NCI-H526 treated with DMSO at 0.1 percent for 48 hours (cell line): ENCODE results near the gene SNAP47.

Experiments
- DNase-seq: peaks from one replicate; lab custom pipeline; 2025; lab: John Stamatoyannopoulos, UW

Gene SNAP47

DNA sequence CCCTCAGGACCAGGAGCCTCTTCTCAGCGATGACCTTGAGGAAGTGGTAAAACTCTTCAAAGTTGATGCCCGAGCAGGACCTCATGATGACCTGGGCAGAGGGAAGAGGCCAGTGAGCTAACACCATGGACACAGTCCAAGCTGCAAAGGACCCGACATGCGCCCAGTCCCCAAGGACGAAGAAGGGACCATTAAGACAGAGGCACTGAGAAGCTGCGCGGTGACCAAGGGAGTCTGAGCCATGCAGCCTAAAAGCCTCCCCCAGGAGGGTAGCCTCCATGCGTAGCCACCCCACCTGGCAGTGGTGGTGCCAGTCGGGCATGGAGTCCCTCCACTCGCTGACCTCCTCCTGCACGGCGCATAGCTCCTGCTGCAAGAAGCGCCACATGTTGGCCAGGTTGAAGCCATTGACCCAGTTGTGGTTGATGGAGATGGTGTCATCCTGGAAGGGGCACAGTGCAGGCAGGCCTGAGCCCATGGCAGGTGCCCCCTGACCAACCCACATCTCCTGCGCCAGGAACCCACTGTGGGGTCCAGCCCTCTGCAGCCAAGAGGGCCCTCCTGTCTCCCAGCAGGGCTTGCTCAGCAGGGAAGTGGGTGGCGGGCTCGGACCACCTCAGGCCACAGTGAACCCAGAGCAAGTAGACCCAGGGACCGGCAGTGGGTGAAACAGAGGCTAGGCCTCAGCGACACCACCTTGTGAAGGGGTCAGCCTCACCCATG, 2.5 kb upstream of the SNAP47 start:
- no peak for DNase-seq

DNA sequence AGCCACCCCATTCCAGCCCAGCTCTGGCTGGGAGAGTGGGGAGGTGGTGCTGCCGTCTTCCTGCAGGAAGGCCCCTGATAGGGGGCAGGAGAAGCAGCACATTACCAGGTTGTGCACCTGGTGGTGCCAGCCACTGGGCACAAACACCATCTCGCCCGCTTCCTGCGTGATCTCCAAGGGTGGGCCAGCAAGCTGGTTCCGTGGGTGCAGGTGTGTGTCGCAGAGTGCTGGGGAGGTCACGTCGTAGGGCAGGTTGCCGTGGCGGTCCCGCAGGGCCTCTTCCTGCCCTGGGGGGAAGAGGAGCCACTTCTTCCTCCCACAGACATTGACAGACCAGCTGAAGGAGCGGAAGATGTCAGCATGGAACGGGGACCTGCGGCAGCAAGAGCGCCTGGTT, 1.9 kb upstream of the SNAP47 start:
- DNase-seq: no peak

DNA sequence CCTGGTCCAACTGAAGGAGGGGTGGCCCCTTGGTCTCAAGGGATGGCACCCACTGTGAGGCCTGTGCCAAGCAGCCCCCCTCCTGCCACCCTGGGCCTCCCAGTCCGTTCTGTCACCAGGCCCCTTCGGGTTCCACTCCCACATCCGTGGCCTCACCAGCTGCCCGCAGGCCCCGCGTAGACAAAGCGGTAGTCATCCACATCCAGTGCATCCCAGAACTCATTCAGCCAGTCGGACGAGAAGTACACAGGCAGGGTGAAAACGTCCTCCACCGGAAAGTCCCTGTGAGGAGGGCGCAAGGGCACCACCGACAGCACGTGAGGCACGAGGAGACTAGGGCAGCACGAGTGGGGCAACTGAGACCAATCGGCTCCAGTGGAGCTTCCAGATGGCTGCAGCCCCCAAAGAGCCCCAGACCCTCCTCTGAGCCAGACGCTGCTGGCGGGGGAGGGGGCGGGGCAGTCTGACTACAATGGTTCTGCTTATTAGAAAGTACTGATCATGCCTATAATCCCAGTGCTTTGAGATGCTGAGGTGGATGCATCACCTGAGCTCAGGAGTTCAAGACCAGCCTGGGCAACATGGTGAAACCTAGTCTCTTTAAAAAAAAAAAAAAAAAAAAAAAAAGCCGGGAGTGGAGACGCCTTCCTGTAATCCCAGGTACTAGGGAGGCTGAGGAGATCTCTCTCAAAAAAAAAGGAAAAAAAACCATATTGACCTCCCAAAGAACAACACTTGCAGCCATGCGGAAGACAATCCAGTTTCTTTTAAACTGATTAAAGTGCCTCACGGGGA, 1.3 kb upstream of the SNAP47 start:
- DNase-seq: no peak

GRCh38 chr1:227734546-227734855, 734 bp upstream of the SNAP47 start:
- no peak for DNase-seq

GRCh38 chr1:227735539-227736285, 477 bp downstream of the SNAP47 start:
- DNase-seq: no peak

GRCh38 chr1:227736814-227737432, 1.7 kb downstream of the SNAP47 start:
- DNase-seq: no peak

DNA sequence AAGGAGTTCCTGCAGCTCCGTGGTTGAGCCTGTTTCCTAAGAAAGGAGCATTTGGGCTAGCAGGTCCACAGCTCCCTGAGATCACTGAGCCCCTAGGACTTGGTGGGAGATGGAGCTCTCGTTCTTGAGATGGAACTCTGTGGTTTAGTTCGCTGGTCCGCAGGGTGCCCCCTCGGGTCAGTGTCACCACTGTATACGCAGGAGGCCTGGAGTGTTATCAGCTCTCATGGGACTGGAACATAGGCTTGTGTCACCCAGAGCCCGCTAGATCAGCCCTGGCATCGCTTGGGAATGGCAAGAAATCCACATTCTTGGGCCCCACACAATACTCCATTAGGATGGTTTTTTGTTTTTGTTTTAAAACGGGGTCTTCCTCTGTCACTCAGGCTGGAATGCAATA, 3.6 kb downstream of the SNAP47 start:
- no peak for DNase-seq

DNA sequence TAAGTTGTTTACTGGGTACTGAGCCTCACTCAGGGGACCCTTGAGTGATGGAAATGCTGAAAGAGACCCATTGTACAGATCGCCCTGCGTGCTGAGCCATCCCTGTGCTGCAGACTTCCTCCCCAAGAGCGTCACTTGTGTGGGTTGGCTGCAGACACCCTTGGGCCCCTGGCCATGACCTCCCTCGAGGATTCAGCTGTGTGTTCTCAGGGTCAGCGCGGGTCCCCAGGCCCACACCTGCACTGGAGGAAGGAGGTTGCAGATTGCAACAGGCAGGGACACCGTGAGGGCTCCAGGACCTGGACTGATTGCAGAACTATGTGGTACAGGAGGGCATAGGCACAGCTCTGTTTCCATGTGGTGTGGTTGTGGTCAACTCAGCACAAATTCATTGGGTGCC, 4.4 kb downstream of the SNAP47 start:
- DNase-seq: no peak

GRCh38 chr1:227740401-227740960, 5.2 kb downstream of the SNAP47 start:
- no peak for DNase-seq

GRCh38 chr1:227741166-227741870, 6.1 kb downstream of the SNAP47 start:
- DNase-seq: no peak

DNA sequence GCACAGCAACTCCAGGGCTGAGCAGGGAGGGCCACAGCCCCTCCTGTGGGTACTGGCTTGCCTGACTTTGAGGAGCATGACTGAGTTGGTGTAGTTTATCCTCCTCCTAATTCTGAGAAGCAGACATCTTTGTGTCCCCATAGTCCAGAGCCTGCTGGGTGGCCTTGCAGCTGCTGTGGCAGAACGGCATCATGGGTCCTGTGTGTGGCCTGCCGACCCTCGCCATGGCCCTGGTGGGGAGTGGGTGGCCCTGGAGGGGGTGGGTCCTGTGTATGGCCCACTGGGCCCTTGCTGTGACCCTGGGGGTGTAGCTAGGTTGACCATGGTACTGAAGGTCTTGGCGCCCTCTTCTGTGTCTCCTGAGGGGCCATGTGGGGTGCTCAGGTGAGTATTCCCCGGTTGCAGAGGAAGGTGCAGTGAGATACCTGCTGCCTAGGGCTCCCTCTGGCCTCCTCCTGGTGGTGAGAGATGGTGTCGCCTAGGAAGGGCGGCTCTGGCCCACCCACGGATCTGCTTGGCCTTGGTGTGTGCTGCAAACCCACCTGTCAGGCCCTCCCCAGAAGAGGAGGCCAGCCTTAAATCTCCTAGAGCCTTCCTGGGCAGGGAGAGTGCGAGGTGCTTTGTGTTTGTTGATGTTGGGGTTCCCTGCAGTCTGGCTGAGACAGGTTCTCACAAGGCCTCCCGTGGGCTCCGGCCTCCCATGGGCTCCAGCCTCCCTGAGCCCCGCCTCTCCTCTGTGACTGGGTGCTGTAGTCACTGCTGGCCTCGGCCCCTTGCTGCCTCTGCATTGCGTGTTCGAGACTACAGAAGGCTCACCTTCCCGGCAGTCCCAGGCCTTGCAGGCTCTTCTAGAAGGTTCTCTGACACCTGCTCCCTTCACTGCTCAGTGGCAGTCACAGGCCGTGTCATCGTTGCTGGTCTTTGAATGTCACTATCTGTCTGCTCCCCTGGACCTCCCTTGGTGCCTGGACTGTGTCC, 7.8 kb downstream of the SNAP47 start:
- no peak for DNase-seq

DNA sequence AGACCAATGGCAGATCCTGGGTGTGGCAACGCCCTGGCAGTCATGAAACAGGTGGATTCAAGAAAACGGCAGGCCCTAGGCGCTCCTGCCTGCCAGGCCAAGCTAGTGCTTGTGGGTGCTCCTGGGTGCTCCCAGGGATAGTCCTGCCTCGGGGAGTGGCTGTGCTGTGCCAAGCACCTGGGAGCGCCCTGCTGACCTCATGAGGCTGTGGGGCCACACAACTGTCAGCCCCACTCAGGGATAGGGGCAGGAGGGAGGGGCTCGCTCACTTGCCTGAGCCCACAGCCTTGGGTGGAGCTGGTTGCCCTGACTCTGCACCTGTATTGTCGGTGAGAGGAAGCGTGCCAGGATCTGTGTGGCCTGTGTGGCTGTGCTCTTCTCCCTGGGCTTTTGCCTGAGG, 9.4 kb downstream of the SNAP47 start:
- DNase-seq: no peak

- DNase-seq: no peak
Observed at GRCh38 chr1:227745568-227746265, 10.5 kb downstream of the SNAP47 start.

DNA sequence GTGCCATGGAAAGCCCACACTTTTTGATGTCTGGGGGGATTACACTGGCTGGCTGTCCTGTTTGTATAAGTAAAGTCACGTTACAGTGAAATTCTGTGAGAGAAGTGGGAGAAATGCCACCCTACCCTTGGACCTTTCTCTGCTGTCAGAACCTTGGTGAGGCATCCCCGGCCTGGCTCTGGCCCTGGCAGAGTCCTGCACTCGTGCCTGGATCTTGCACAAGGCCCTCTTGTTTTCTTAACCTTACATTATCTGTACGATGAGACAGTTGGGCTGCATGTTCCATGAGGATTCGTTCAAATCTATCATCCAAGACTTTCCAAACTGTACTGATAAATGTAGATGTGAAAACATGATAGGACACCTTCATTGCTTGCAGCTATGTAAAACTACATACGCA, 11.4 kb downstream of the SNAP47 start:
- DNase-seq: no peak

DNA sequence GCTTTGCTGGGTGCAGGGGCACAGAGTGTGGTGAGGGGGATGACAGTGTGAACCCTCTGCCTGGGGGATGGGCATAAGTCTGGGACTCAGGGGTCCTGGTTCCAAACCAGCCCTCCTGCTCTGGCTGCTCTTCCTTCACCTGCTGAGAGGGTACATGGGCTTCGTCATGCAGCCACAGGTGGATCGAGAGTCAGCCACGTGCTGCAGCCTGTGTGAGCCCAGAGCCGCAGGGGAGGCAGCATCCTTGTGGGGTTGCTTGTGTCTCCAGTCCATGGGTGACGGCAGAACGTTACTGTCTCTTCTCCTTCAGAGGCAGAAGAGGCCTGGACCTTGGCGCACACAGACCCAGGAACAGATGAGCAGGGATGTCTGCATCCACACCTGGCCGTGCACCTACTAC, 12.1 kb downstream of the SNAP47 start:
- no peak for DNase-seq

DNA sequence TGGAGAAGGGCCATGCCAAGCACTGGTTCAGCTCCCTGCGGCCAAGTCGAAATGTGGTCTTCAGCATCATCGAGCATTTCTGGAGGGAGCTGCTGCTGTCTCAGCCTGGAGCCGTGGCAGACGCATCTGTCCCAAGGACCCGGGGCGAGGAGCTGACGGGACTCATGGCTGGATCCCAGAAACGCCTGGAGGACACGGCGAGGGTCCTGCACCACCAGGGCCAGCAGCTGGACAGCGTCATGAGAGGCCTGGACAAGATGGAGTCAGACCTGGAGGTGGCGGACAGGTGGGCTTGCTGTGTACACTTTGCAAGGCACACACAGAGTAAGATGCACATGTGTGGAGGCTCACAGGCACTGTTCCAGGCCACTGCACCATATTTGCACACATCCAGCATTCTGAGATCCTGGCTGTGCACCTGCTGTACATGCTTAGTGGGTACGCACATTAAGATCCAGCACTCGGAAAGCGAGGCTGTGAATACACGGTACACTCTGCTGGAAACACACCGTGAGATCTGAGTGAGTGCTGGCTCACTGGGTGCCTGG, 12.8 kb downstream of the SNAP47 start:
- DNase-seq: no peak

GRCh38 chr1:227748496-227749182, 13.4 kb downstream of the SNAP47 start:
- DNase-seq: no peak

GRCh38 chr1:227749225-227749624, 14.0 kb downstream of the SNAP47 start:
- DNase-seq: no peak
